Measurements from ENCODE around the gene GIT1. TPM values are rescaled to one million over a fixed set of nuclear protein-coding genes. Genes with fewer than 3 reads are reported as not detected.
A peak's percentile ranks its signal among the peaks of the same experiment; 100 is the strongest.

The GIT1 gene
- total and polyA plus RNA-seq, 11 donors = 23.0 to 52.9 (median 31.4) TPM

GRCh38 chr17:29571486-29571882 is 18.0 kb downstream of the GIT1 start:
- intact Hi-C loops (cut with DNase I) = loop anchor here in 1 of 10 donors (10.0 kb wide), 1 partner anchor 523 kb away; no protein-coding TSS in a partner anchor
- Histone ChIP-seq H3K27ac (peak overlapping the region in 5 of 12 donors; percentile 17 to 69 (median 60)), H3K4me3 (no peak overlapping the region), H3K4me1 (peaks cover 5 to 60% (median 32%) of the 10 kb centered on the region in 12 donors), H3K36me3 (peaks cover 0 to 34% (median 30%) of the 10 kb centered on the region in 9 donors), H3K9me3 (no peaks in the 10 kb centered on the region), H3K27me3 (no peaks in the 10 kb centered on the region)
- TF ChIP-seq POLR2A (IDR thresholded peaks at IDR 0.05) = no peak
- no peak for TF ChIP-seq CTCF (IDR thresholded peaks at IDR 0.05)
- DNase-seq (peak in 2 of 5 donors; percentile 6 to 21), ATAC-seq (no peak)
- WGBS, 4 donors = 83 to 88% (median 88%) methylated on average over 6 of the region's 6 CpGs

- Histone ChIP-seq H3K4me3 (no peak overlapping the region), H3K4me1 (peaks cover 5 to 70% (median 39%) of the 10 kb centered on the region in 12 donors), H3K9me3 (no peaks in the 10 kb centered on the region), H3K36me3 (peaks cover 0 to 24% (median 21%) of the 10 kb centered on the region in 9 donors), H3K27ac (no peak overlapping the region), H3K27me3 (no peaks in the 10 kb centered on the region)
- peak in 2 of 5 donors; percentile 6 to 30 for DNase-seq
- WGBS, 4 donors = 71 to 75% (median 72%) methylated on average over 7 of the region's 7 CpGs
- intact Hi-C loops (cut with DNase I) = loop anchor here in 1 of 10 donors (10.0 kb wide), 1 partner anchor 524 kb away; no protein-coding TSS in a partner anchor
- no peak for ATAC-seq
- no peak for TF ChIP-seq POLR2A (IDR thresholded peaks at IDR 0.05)
- no peak for TF ChIP-seq CTCF (IDR thresholded peaks at IDR 0.05)
These were observed 18.9 kb downstream of the GIT1 start for GRCh38 chr17:29570521-29570920.

GRCh38 chr17:29569245-29569950 is 20.1 kb downstream of the GIT1 start:
- Histone ChIP-seq H3K27me3 (no peaks in the 10 kb centered on the region), H3K9me3 (no peaks in the 10 kb centered on the region), H3K4me3 (peak overlapping the region; percentile 49 to 86 (median 81)), H3K27ac (peak overlapping the region; percentile 66 to 93 (median 88)), H3K36me3 (peaks cover 0 to 13% (median 9%) of the 10 kb centered on the region in 9 donors), H3K4me1 (peaks cover 5 to 71% (median 41%) of the 10 kb centered on the region in 12 donors)
- peak in 3 of 5 donors; percentile 10 to 28 (median 20) for DNase-seq
- intact Hi-C loops (cut with DNase I) = loop anchor here in 2 of 10 donors (2.0 to 10.0 kb wide), 3 partner anchors 19 to 915 kb away; partner anchors contain the start of gene GIT1 (in 1 of the 2)
- no peak for ATAC-seq
- 59 to 75% (median 64%) methylated on average over 13 to 14 of the region's 14 CpGs for WGBS, 4 donors
- TF ChIP-seq CTCF (IDR thresholded peaks at IDR 0.05) (no peak), POLR2A (IDR thresholded peaks at IDR 0.05) (no peak)

All from heart left ventricle (tissue), 16 donors.